ENCODE data around the gene RSBN1. TPM values are rescaled to one million over a fixed set of nuclear protein-coding genes. Genes with fewer than 3 reads are reported as not detected.

The RSBN1 gene
- 3.9 and 4.0 TPM in 2 replicates for polyA plus RNA-seq (2012; rRNA removed)
- polyA plus RNA-seq (2012; cell fraction: cytosol; rRNA removed), result 5.1 and 5.2 TPM in 2 replicates
- 4.1 and 8.3 TPM in 2 replicates for polyA plus RNA-seq (2012; cell fraction: nucleus; rRNA removed)

- H3K27me3 ChIP-seq (ENCODE audit: insufficient read depth), result no peaks in the 10 kb centered on the region
- peaks cover 11% of the 10 kb centered on the region; the same call in 1 of the 2 replicates for H4K20me1 ChIP-seq (ENCODE audit: insufficient read depth)
- CTCF ChIA-PET, result interaction anchor here (1.0 to 3.1 kb wide), 5 partner anchors 13 to 739 kb away, joined by 3 to 9 read pairs (median 5); partner anchors contain the start of gene LRIG2
- DNase-seq, result peak; percentile 92
- no peaks in the 10 kb centered on the region for H3K9me3 ChIP-seq
- H3K9ac ChIP-seq, result peak within 1 kb of the TSS; percentile 82
- H3F3A ChIP-seq (replicated peaks; ENCODE audit: insufficient read depth), result peaks cover 27% of the 10 kb centered on the region
- WGBS (ENCODE audit: low lambda C conversion rate), result under 1% methylated on average over 38 of the region's 82 CpGs
- peak within 1 kb of the TSS; percentile 93 for H2AFZ ChIP-seq (ENCODE audit: low read depth)
- H3K36me3 ChIP-seq (replicated peaks in 1 of 2; ENCODE audit: control insufficient read depth in 1 of 2, insufficient read depth in 2 of 2, low read length in 1 of 2), result no peaks in the 10 kb centered on the region
- peaks cover 47% of the 10 kb centered on the region for H3K79me2 ChIP-seq (ENCODE audit: insufficient read depth)
- no peaks in the 10 kb centered on the region for H3K9me2 ChIP-seq
- peak within 1 kb of the TSS; percentile 75 to 96 for H3K27ac ChIP-seq (ENCODE audit: low read depth in 2 of 2, low read length in 1 of 2)
- H3K4me3 ChIP-seq (ENCODE audit: low read depth in 2 of 2, low read length in 1 of 2), result peak within 1 kb of the TSS; percentile 81 to 88
- POLR2A ChIA-PET, result interaction anchor here (0.6 to 2.3 kb wide), 6 partner anchors 20 to 117 kb away, joined by 3 to 22 read pairs (median 4); partner anchors contain the start of genes AP4B1, HIPK1 and PHTF1
- peak within 1 kb of the TSS; percentile 75 for H3K4me2 ChIP-seq
- H3K4me1 ChIP-seq (ENCODE audit: control insufficient read depth in 1 of 2, insufficient read depth in 2 of 2, low read depth in 1 of 2, low read length in 1 of 2), result peaks cover 5 to 17% of the 10 kb centered on the region in 2 experiments; a peak in 3 of 4 replicates
- TF ChIP-seq EP300 (IDR thresholded peaks at IDR 0.05; ENCODE audit: borderline replicate concordance in 1 of 2, low read depth in 1 of 2, low read length in 1 of 2) (peak in 1 of 2 experiments; percentile 59; a peak in 1 of 4 replicates), REST (IDR thresholded peaks at IDR 0.05; ENCODE audit: low read depth, low read length) (no peak), FOXJ3 (CRISPR knock-in tag; IDR thresholded peaks at IDR 0.05) (no peak), FOSL2 (IDR thresholded peaks at IDR 0.05; ENCODE audit: borderline replicate concordance, low read depth) (no peak), CTCF (IDR thresholded peaks at IDR 0.05) (no peak), IRF3 (IDR thresholded peaks at IDR 0.05; ENCODE audit: low read depth, low read length) (no peak), TEAD4 (IDR thresholded peaks at IDR 0.05; ENCODE audit: borderline replicate concordance, insufficient read depth) (0 out of 2 replicates have a peak, but pooled peaks have one; percentile 17), NRF1 (IDR thresholded peaks at IDR 0.05; ENCODE audit: low read depth, low read length) (peak; percentile 90), JUND (IDR thresholded peaks at IDR 0.05) (no peak), RAD21 (IDR thresholded peaks at IDR 0.05; ENCODE audit: low read length) (no peak), MAX (IDR thresholded peaks at IDR 0.05; ENCODE audit: low read depth) (peak; percentile 88), MXI1 (IDR thresholded peaks at IDR 0.05; ENCODE audit: low read depth, low read length) (peak; percentile 85), GATA2 (CRISPR knock-in tag; IDR thresholded peaks at IDR 0.05) (no peak), TAF1 (IDR thresholded peaks at IDR 0.05; ENCODE audit: borderline replicate concordance, low read depth, low read length) (peak; percentile 89), ELF1 (IDR thresholded peaks at IDR 0.05) (peak; percentile 94), POLR2AphosphoS5 (IDR thresholded peaks at IDR 0.05; ENCODE audit: low read depth, low read length) (peak; percentile 79), SMC3 (IDR thresholded peaks at IDR 0.05; ENCODE audit: low read depth, low read length) (no peak), CHD2 (IDR thresholded peaks at IDR 0.05; ENCODE audit: low read length, partially characterized antibody) (peak; percentile 84), PBX3 (IDR thresholded peaks at IDR 0.05) (0 out of 2 replicates have a peak, but pooled peaks have one; percentile 11), RXRA (IDR thresholded peaks at IDR 0.05; ENCODE audit: borderline replicate concordance, low read depth) (no peak), TCF12 (IDR thresholded peaks at IDR 0.05) (peak; percentile 31), NFIC (IDR thresholded peaks at IDR 0.05; ENCODE audit: borderline replicate concordance) (no peak; the same call in 1 of the 2 replicates), RCOR1 (IDR thresholded peaks at IDR 0.05; ENCODE audit: low read length) (peak; percentile 50; the same call in 1 of the 2 replicates), RFX5 (IDR thresholded peaks at IDR 0.05; ENCODE audit: low read length) (no peak), FOXM1 (IDR thresholded peaks at IDR 0.05; ENCODE audit: low read depth) (no peak; the same call in 1 of the 2 replicates), YY1 (IDR thresholded peaks at IDR 0.05; ENCODE audit: low read depth) (peak; percentile 90)
Measured at GRCh38 chr1:113811888-113812660, at the start of gene RSBN1. RSBN1 (minus strand) TSS chr1:113812476; CDS start chr1:113812412, 64 bp downstream.
